GM12873 (cell line): ENCODE results near the gene EMILIN3.

Experiments
- TF ChIP-seq, protein P1 (sequence below): IDR thresholded peaks from 2 replicates; pipeline ENCODE4 v1.5.1; 2012; ENCODE audit warnings: low read depth, mild to moderate bottlenecking, moderate library complexity, low read length, control low read depth; ENCODE audit not compliant: insufficient read depth; ENCODE audit errors: missing control alignments

EMILIN3 gene

DNA sequence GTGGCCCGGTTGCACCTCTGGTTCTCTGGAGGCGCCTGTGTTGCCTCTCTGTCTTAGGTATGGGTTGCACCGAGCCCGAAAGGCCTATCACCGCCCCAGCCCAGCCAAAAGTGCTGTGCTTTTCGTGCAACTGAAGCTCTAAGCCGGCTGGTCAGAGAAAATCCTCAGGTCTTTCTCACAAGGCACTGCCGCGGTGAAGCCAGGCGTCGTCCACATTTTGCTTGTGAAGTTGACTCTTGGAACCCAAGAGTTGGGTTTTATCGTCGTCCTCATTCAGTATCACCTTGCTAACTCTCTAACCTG, 726 bp upstream of the EMILIN3 start:
- TF ChIP-seq, protein P1, sequence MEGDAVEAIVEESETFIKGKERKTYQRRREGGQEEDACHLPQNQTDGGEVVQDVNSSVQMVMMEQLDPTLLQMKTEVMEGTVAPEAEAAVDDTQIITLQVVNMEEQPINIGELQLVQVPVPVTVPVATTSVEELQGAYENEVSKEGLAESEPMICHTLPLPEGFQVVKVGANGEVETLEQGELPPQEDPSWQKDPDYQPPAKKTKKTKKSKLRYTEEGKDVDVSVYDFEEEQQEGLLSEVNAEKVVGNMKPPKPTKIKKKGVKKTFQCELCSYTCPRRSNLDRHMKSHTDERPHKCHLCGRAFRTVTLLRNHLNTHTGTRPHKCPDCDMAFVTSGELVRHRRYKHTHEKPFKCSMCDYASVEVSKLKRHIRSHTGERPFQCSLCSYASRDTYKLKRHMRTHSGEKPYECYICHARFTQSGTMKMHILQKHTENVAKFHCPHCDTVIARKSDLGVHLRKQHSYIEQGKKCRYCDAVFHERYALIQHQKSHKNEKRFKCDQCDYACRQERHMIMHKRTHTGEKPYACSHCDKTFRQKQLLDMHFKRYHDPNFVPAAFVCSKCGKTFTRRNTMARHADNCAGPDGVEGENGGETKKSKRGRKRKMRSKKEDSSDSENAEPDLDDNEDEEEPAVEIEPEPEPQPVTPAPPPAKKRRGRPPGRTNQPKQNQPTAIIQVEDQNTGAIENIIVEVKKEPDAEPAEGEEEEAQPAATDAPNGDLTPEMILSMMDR, result no peak

- TF ChIP-seq, protein P1, result no peak
Observed at GRCh38 chr20:41365777-41366545, 657 bp downstream of the EMILIN3 start.

GRCh38 chr20:41364967-41365765, 1.5 kb downstream of the EMILIN3 start:
- TF ChIP-seq, protein P1, result no peak

GRCh38 chr20:41364236-41364855, 2.3 kb downstream of the EMILIN3 start:
- TF ChIP-seq, protein P1, result no peak

DNA sequence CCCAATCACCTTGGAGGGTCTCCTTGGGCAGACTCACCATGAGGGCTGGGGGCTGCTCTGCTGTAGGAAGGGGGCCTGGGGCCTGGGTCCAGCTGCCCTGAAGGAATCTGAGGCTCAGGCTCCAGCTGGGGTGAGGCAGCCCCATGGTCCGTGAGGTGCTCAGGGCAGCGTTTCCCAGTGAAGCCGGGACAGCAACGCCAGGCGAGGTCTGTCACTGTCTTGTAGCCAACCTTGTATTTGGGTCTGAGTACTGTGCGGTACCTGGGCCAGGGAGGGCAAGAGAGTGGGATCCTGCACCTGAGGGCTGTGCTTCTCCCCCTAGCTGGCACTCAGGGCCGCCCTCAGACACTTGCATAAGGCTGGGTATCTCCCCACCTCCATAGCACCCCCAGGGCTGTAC, 3.0 kb downstream of the EMILIN3 start:
- TF ChIP-seq, protein P1, result no peak

DNA sequence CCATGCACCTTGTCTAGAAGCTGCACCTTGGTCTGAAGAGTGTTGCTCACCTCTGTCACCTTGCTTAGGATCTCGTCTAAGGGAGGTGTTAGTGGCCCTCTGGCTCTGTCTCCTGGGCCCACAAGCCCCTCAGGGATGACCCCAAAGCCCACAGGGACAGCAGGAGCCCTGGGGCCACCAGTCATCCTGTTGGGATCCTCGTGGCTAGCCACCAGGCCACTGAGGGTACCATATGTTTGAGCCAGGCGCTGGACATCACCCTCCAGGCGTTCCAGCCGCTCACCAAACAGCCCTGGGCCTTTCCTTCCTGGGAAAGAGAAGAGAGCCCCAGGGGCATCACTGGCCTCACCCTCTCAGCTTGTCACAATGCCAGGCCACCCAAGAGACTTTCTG, 3.9 kb downstream of the EMILIN3 start:
- TF ChIP-seq, protein P1, result no peak

- TF ChIP-seq, protein P1, result no peak
Observed at GRCh38 chr20:41361757-41362747, 4.6 kb downstream of the EMILIN3 start.
